Stimulated activated CD8-positive, alpha-beta memory T cell treated with anti-CD3 and anti-CD28 coated beads, Interleukin-7, amount 100 ng/mL, for 24 hours (primary cell): ENCODE measurements around the gene KRTAP4-5.
"Not testable (repeated sequence)": the region's sequence is repeated elsewhere in the genome, so short reads cannot be mapped to it uniquely, and the experiment has no call there.

Experiments
- DNase-seq: peaks from one replicate; pipeline ENCODE4 v3.0.0-alpha.2; 2020; ENCODE audit warnings: low read depth

The KRTAP4-5 gene

GRCh38 chr17:41147531-41148204 is 2.0 kb downstream of the KRTAP4-5 start:
- DNase-seq, result no peak

GRCh38 chr17:41145261-41145660 is 4.4 kb downstream of the KRTAP4-5 start:
- DNase-seq, result no peak

- DNase-seq, result no peak
These were observed 4.8 kb downstream of the KRTAP4-5 start for GRCh38 chr17:41144846-41145245.

GRCh38 chr17:41141361-41141760 is 8.3 kb downstream of the KRTAP4-5 start:
- no peak for DNase-seq

GRCh38 chr17:41140360-41141131 is 9.1 kb downstream of the KRTAP4-5 start, which contains the start of gene KRTAP4-6:
KRTAP4-6 (minus strand) TSS chr17:41140544; CDS start chr17:41140487, 57 bp downstream.
- DNase-seq, result no peak

- not testable (repeated sequence) for DNase-seq
These were observed 9.8 kb downstream of the KRTAP4-5 start for GRCh38 chr17:41139865-41140264.

GRCh38 chr17:41133880-41134735 is 15.5 kb downstream of the KRTAP4-5 start:
- DNase-seq, result no peak

GRCh38 chr17:41131979-41132378 is 17.6 kb downstream of the KRTAP4-5 start:
- DNase-seq, result no peak

GRCh38 chr17:41127371-41127770 is 22.3 kb downstream of the KRTAP4-5 start:
- DNase-seq, result no peak

- no peak for DNase-seq
These were observed 23.2 kb downstream of the KRTAP4-5 start for GRCh38 chr17:41126412-41126811.

- DNase-seq, result no peak
These were observed 24.6 kb downstream of the KRTAP4-5 start for GRCh38 chr17:41125064-41125463.

- not testable (repeated sequence) for DNase-seq
These were observed 25.6 kb downstream of the KRTAP4-5 start, which contains the start of gene KRTAP4-12 for GRCh38 chr17:41123991-41124371. KRTAP4-12 (minus strand) TSS chr17:41124182; CDS start chr17:41124122, 60 bp downstream.

GRCh38 chr17:41123292-41123990 is 26.2 kb downstream of the KRTAP4-5 start:
- not testable (repeated sequence) for DNase-seq

- DNase-seq, result no peak
These were observed 27.9 kb downstream of the KRTAP4-5 start for GRCh38 chr17:41121742-41122141.

GRCh38 chr17:41119696-41120690 is 29.6 kb downstream of the KRTAP4-5 start:
- DNase-seq, result not testable (repeated sequence)

GRCh38 chr17:41118721-41119120 is 30.9 kb downstream of the KRTAP4-5 start:
- no peak for DNase-seq

GRCh38 chr17:41117846-41118386 is 31.7 kb downstream of the KRTAP4-5 start, which contains the start of gene KRTAP4-11:
KRTAP4-11 (minus strand) TSS chr17:41118373; CDS start chr17:41118315, 58 bp downstream.
- not testable (repeated sequence) for DNase-seq

- DNase-seq, result no peak
These were observed 33.3 kb downstream of the KRTAP4-5 start for GRCh38 chr17:41116297-41116696.

- no peak for DNase-seq
These were observed 38.3 kb downstream of the KRTAP4-5 start for GRCh38 chr17:41111151-41111885.
